Lung (tissue), 12 donors: ENCODE data around the gene CIDEB. TPM values are rescaled to one million over a fixed set of nuclear protein-coding genes. Genes with fewer than 3 reads are reported as not detected.
A peak's percentile ranks its signal among the peaks of the same experiment; 100 is the strongest.

Experiments
- ATAC-seq: fragments of 200-7000 bp; cut with Tn5 transposase; one replicate; pipeline ENCODE4 v1.9.1; 2020; ENCODE audit warnings: moderate number of reproducible peaks; ENCODE audit not compliant: insufficient read depth, low FRiP score
- DNase-seq, 3 donors: peaks; one replicate each; pipeline ENCODE4 v3.0.0-alpha.2; 2013 to 2017
- H3K27ac ChIP-seq, 2 donors: one replicate each; pipeline ENCODE4 v1.5.1; 2013; ENCODE audit warnings: mild to moderate bottlenecking in 2 of 2, moderate library complexity in 2 of 2, control low read depth in 1 of 2, inconsistent platforms in 1 of 2, low read depth in 1 of 2, low read length in 1 of 2
- H3K27me3 ChIP-seq, 3 donors: one replicate each; pipeline ENCODE4 v1.5.1; 2013; ENCODE audit warnings: low read length in 2 of 3; ENCODE audit not compliant: control insufficient read depth in 3 of 3, insufficient read depth in 3 of 3
- H3K36me3 ChIP-seq, 4 donors: one replicate each; pipeline ENCODE4 v1.5.1; 2013; ENCODE audit warnings: low read length in 4 of 4, mild to moderate bottlenecking in 1 of 4, moderate library complexity in 1 of 4; ENCODE audit not compliant: control insufficient read depth in 4 of 4, insufficient read depth in 4 of 4
- H3K4me1 ChIP-seq, 5 donors: one replicate each; pipeline ENCODE4 v1.5.1; 2013; ENCODE audit warnings: low read length in 5 of 5, mild to moderate bottlenecking in 2 of 5, moderate library complexity in 1 of 5; ENCODE audit not compliant: control insufficient read depth in 5 of 5, insufficient read depth in 5 of 5
- H3K4me3 ChIP-seq: one replicate; pipeline ENCODE4 v1.5.1; 2013; ENCODE audit warnings: mild to moderate bottlenecking, control low read depth, moderate library complexity
- H3K9ac ChIP-seq, 2 donors: one replicate each; pipeline ENCODE4 v1.5.1; 2013; ENCODE audit warnings: low read length in 2 of 2, control low read depth in 1 of 2; ENCODE audit not compliant: insufficient read depth in 1 of 2
- H3K9me3 ChIP-seq, 4 donors: one replicate each; pipeline ENCODE4 v1.5.1; 2013; ENCODE audit warnings: low read length in 3 of 4, mild to moderate bottlenecking in 1 of 4, moderate library complexity in 1 of 4; ENCODE audit not compliant: control insufficient read depth in 4 of 4, insufficient read depth in 3 of 4
- CTCF ChIP-seq: IDR thresholded peaks from 2 replicates; pipeline ENCODE4 v1.5.1; 2012; ENCODE audit warnings: mild to moderate bottlenecking; ENCODE audit errors: control extremely low read depth, extremely low read depth
- WGBS, 2 donors: extraction: QIAGEN DNeasy Blood & Tissue Kit; methylation state at CpG; one replicate each; pipeline ENCODE4 v1.1.7; 2013; 5-methylcytosine and 5-hydroxymethylcytosine counted together
- polyA plus RNA-seq, 2 donors: library from polyadenylated mRNA; stranded (reverse); fragments of 200-250 nt; gene quantifications; one replicate each; pipeline ENCODE4 v1.2.1, GENCODE V29; 2013
- total RNA-seq, 2 donors: library from RNA; depleted of rRNA in 1 of 2; stranded (reverse); fragments of >200 nt in 1 of 2; gene quantifications; one replicate each; pipeline ENCODE4 v1.2.1, GENCODE V29; 2014 to 2021
- donor health status: control.
- donor health status: control.
- donor health status: Bipolar disorder and iron deficiency.
- donor health status: healthy.
- donor health status: DM: yes; HTN: yes; CAD: no.

Gene CIDEB
- total and polyA plus RNA-seq, 4 donors: 8.3 to 19.7 (median 14.2) TPM

- H3K27me3 ChIP-seq: no peaks in the 10 kb centered on the region
- no peaks in the 10 kb centered on the region for H3K36me3 ChIP-seq
- ATAC-seq (no peak), DNase-seq (no peak)
- H3K9ac ChIP-seq: no peak overlapping the region
- whole genome bisulfite sequencing, 2 donors: 71 to 83% methylated on average over 7 of the region's 7 CpGs
- H3K4me1 ChIP-seq: peaks cover 0 to 5% (median 0%) of the 10 kb centered on the region in 5 donors
- no peak overlapping the region for H3K27ac ChIP-seq
- no peak for TF ChIP-seq CTCF
- H3K4me3 ChIP-seq: no peak overlapping the region
- H3K9me3 ChIP-seq: no peaks in the 10 kb centered on the region
These were observed 26.1 kb downstream of the CIDEB start for GRCh38 chr14:24281636-24282035.

GRCh38 chr14:24280797-24281460, 26.8 kb downstream of the CIDEB start:
- WGBS, 2 donors: 84 to 96% methylated on average over 6 of the region's 6 CpGs
- no peak for DNase-seq
- TF ChIP-seq CTCF: no peak

GRCh38 chr14:24279301-24280186, 28.2 kb downstream of the CIDEB start:
- no peaks in the 10 kb centered on the region for H3K27me3 ChIP-seq
- H3K4me3 ChIP-seq: no peak overlapping the region
- TF ChIP-seq CTCF: no peak
- H3K36me3 ChIP-seq: no peaks in the 10 kb centered on the region
- peaks cover 0 to 5% (median 0%) of the 10 kb centered on the region in 5 donors for H3K4me1 ChIP-seq
- no peaks in the 10 kb centered on the region for H3K9me3 ChIP-seq
- 58 to 73% methylated on average over 11 of the region's 11 CpGs for WGBS, 2 donors
- no peak for DNase-seq
- H3K9ac ChIP-seq: no peak overlapping the region
- ATAC-seq: no peak
- peak overlapping the region in 1 of 2 donors; percentile 81 for H3K27ac ChIP-seq

More at GRCh38 chr14:24280797-24281460, 26.8 kb downstream of the CIDEB start:
- H3K36me3 ChIP-seq: no peaks in the 10 kb centered on the region
- peaks cover 0 to 5% (median 0%) of the 10 kb centered on the region in 5 donors for H3K4me1 ChIP-seq
- no peaks in the 10 kb centered on the region for H3K9me3 ChIP-seq
- H3K27ac ChIP-seq: peak overlapping the region in 1 of 2 donors; percentile 56
- no peaks in the 10 kb centered on the region for H3K27me3 ChIP-seq
- no peak overlapping the region for H3K4me3 ChIP-seq
- ATAC-seq: no peak
- no peak overlapping the region for H3K9ac ChIP-seq
